NCI-H2081 (cell line): Measurements from ENCODE around the gene ITPKB.
A peak's percentile ranks its signal among the peaks of the same experiment; 100 is the strongest.

Experiments
- DNase-seq, 2 experiments: peaks; one replicate each; lab custom pipeline; 2025; lab: John Stamatoyannopoulos, UW

ITPKB gene

GRCh38 chr1:226665505-226666163, 73.4 kb downstream of the ITPKB start:
- DNase-seq = no peak

GRCh38 chr1:226664413-226665101, 74.5 kb downstream of the ITPKB start:
- DNase-seq = no peak

- no peak for DNase-seq
These were observed 75.8 kb downstream of the ITPKB start for GRCh38 chr1:226663327-226663704.

- no peak for DNase-seq
These were observed 76.3 kb downstream of the ITPKB start for GRCh38 chr1:226662642-226663326.

GRCh38 chr1:226661965-226662364, 77.1 kb downstream of the ITPKB start:
- no peak for DNase-seq

- DNase-seq = no peak
These were observed 77.8 kb downstream of the ITPKB start for GRCh38 chr1:226661271-226661670.

- peak; percentile 30 to 61 for DNase-seq
These were observed 78.5 kb downstream of the ITPKB start for GRCh38 chr1:226660410-226661182.

- peak in 1 of 2 experiments; percentile 47 for DNase-seq
These were observed 79.4 kb downstream of the ITPKB start for GRCh38 chr1:226659641-226660040.

GRCh38 chr1:226659136-226659535, 79.9 kb downstream of the ITPKB start:
- DNase-seq = no peak

- DNase-seq = peak in 1 of 2 experiments; percentile 47
These were observed 80.4 kb downstream of the ITPKB start for GRCh38 chr1:226658546-226659125.

GRCh38 chr1:226657895-226658545, 81.1 kb downstream of the ITPKB start:
- DNase-seq = peak; percentile 81 to 94

- peak; percentile 83 to 96 for DNase-seq
These were observed 82.3 kb downstream of the ITPKB start for GRCh38 chr1:226656601-226657277.

- DNase-seq = peak; percentile 68 to 86
These were observed 82.9 kb downstream of the ITPKB start for GRCh38 chr1:226656201-226656600.

GRCh38 chr1:226655251-226656163, 83.6 kb downstream of the ITPKB start:
- DNase-seq = peak; percentile 63 to 80

GRCh38 chr1:226654668-226655055, 84.4 kb downstream of the ITPKB start:
- peak in 1 of 2 experiments; percentile 20 for DNase-seq

GRCh38 chr1:226654046-226654667, 84.9 kb downstream of the ITPKB start:
- DNase-seq = peak in 1 of 2 experiments; percentile 19

- DNase-seq = no peak
These were observed 85.7 kb downstream of the ITPKB start for GRCh38 chr1:226653311-226653921.

- DNase-seq = no peak
These were observed 86.5 kb downstream of the ITPKB start for GRCh38 chr1:226652613-226653012.

- no peak for DNase-seq
These were observed 87.4 kb downstream of the ITPKB start for GRCh38 chr1:226651732-226652105.
